SU-DHL-6 (cell line): ENCODE results near the gene MIOS.

Source experiments
- CTCF ChIP-seq: fragments of 200-600 bp; sonication (generic); IDR thresholded peaks from one replicate; pipeline ENCODE4 v1.5.1; 2017; ENCODE audit warnings: antibody characterized with exemption, mild to moderate bottlenecking, low read length, moderate library complexity; ENCODE audit not compliant: insufficient read depth, poor library complexity, severe bottlenecking
- EZH2phosphoT487 ChIP-seq: fragments of 200-600 bp; sonication (generic), shearing (Covaris generic); conservative IDR thresholded peaks from 2 replicates; pipeline ENCODE4 v1.6.1; 2018; ENCODE audit warnings: mild to moderate bottlenecking, antibody characterized with exemption, low read length, moderate library complexity, mixed read lengths

DNA sequence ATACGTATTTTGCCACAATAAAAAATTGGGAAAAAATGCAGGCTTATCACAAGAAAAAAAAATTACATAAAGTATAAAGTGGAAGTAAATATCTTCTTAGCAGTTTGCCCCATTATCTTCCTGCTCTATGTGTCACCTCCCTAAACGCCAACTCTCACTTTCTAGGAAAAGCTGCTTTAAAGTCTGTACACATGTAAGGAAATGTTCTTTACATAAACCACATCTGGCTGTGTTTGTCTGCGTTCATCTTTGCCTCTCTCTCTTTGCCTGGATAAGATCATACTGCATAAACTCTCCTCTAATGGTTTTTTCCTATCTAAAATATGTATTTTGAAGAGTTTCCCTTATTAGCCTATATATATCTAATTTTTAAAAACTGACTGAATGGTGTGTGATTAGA is 50.9 kb downstream of the MIOS start:
- TF ChIP-seq CTCF (no peak), EZH2phosphoT487 (no peak)
